GM12872 (cell line): ENCODE data around the gene CCDC152.

Experiments
- CTCF ChIP-seq: IDR thresholded peaks from 3 replicates; pipeline ENCODE4 v1.5.1; 2011; ENCODE audit warnings: low read depth, mild to moderate bottlenecking, low read length, moderate library complexity; ENCODE audit not compliant: insufficient read depth

Gene CCDC152, protein sequence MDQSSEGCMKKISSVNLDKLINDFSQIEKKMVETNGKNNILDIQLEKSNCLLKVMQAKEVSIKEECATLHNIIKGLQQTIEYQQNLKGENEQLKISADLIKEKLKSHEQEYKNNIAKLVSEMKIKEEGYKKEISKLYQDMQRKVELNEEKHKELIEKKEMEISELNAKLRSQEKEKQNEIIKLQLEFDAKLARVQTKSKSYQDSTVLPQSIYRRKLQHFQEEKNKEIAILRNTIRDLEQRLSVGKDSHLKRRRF

DNA sequence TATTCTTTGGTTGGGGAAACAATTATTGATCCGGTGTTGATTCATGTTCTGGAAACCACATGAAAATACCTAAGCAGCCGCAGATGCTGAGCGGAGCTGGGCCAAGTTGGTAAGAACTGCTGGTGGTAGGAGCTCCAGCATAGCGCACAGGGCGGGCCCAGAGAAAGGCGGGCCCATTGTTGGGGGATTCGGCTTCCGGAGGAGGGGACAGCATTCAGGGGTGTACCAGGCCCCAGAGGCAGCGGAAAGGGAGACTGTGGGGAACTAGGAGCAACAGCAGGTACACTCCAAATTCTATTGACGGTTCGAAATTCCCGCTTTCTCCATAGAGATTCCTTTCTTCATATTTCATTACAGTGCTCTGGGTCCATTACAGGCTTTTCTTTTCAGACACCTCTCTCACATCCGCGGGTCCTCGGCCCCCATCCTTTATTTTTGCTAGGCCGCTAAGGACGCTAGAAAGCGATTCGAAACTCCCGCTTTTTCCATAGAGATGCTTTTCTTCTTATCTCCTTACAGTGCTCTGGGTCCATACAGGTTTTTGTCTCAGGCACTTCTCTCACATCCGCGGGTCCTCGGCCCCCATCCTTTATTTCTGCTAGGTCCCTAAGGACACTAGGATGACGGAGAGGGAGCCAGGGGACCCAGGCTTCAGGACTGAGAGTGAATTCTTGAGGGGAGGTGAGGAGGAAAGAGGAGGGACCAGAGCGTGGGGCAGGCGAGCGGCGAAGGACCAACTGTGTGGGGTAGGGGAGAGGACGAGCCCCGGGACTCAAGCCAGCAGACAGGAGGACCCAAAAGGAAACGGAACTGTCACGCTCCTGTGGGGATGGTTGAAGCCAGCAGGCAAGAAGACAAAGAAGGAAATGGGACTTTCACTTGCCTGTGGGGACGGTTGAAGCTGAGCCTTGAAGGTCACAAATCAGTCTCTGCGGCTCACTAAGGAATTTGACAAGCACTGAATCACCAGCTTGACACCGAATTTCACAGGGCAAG, at the start of gene CCDC152:
Gene CCDC152 (plus strand): TSS at position 213 of the 996 bp plus-strand sequence. CDS start 2,304 bp downstream, outside the sequence.
- TF ChIP-seq CTCF: no peak

GRCh38 chr5:42715785-42716184, 40.8 kb upstream of the CCDC152 start:
- no peak for TF ChIP-seq CTCF

DNA sequence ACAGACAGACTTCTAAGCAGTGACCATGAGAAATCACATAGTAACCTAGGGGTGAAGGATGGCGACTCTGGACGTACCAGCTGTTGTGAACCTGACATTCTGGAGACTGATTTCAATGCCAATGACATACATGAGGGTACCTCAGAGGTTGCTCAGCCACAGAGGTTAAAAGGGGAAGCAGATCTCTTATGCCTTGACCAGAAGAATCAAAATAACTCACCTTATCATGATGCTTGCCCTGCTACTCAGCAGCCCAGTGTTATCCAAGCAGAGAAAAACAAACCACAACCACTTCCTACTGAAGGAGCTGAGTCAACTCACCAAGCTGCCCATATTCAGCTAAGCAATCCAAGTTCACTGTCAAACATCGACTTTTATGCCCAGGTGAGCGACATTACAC, 38.0 kb upstream of the CCDC152 start:
- no peak for TF ChIP-seq CTCF

DNA sequence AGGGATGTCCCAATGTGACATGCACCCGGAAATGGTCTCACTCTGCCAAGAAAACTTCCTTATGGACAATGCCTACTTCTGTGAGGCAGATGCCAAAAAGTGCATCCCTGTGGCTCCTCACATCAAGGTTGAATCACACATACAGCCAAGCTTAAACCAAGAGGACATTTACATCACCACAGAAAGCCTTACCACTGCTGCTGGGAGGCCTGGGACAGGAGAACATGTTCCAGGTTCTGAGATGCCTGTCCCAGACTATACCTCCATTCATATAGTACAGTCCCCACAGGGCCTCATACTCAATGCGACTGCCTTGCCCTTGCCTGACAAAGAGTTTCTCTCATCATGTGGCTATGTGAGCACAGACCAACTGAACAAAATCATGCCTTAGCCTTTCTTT, 37.6 kb upstream of the CCDC152 start:
- no peak for TF ChIP-seq CTCF

DNA sequence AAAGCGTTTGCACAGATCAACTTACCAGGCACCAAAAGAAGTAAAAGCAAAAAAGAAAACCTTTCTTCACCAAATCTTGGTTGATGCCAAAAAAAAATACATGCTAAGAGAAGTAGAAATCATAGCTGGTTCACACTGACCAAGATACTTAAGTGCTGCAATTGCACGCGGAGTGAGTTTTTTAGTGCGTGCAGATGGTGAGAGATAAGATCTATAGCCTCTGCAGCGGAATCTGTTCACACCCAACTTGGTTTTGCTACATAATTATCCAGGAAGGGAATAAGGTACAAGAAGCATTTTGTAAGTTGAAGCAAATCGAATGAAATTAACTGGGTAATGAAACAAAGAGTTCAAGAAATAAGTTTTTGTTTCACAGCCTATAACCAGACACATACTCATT, 36.4 kb upstream of the CCDC152 start:
- no peak for TF ChIP-seq CTCF

DNA sequence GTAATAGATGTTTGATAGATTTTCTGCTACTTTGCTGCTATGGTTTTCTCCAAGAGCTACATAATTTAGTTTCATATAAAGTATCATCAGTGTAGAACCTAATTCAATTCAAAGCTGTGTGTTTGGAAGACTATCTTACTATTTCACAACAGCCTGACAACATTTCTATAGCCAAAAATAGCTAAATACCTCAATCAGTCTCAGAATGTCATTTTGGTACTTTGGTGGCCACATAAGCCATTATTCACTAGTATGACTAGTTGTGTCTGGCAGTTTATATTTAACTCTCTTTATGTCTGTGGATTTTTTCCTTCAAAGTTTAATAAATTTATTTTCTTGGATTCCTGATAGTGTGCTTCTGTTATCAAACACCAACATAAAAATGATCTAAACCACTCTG, 35.1 kb upstream of the CCDC152 start:
- TF ChIP-seq CTCF: no peak

DNA sequence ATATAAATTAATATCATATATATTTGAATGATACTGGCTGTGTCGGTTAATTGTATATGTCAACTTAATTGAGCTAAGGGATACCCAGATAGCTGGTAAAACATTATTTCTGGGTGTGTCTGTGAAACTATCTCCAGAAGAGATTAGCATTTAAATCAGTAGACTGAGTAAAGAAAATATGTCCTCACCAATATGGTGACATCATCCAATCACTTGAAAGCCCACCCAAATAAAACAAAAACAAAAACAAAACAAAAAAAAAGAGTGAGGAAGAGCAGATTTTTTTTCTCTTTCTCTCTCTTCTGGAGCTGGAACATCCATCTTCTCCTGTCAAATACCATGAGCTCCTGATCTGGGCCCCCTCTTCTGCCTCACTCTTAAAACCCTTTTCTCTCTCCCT, 15.7 kb upstream of the CCDC152 start:
- TF ChIP-seq CTCF: no peak
